ENCODE results near the gene MRTFA. TPM values are rescaled to one million over a fixed set of nuclear protein-coding genes. Genes with fewer than 3 reads are reported as not detected.
A peak's percentile ranks its signal among the peaks of the same experiment; 100 is the strongest.
"Not testable (repeated sequence)": the region's sequence is repeated elsewhere in the genome, so short reads cannot be mapped to it uniquely, and the experiment has no call there.

MRTFA gene
- polyA plus RNA-seq, 3 donors = 19.2 to 29.6 (median 25.9) TPM

GRCh38 chr22:40637183-40638150, 948 bp upstream of the MRTFA start:
- peak in 2 of 11 donors; percentile 36 to 55 for DNase-seq (ENCODE audit: extremely low read depth in 1 of 11, low read depth in 9 of 11, low spot score in 4 of 11)

GRCh38 chr22:40635940-40636379, 559 bp downstream of the MRTFA start:
- DNase-seq (ENCODE audit: extremely low read depth in 1 of 11, low read depth in 9 of 11, low spot score in 4 of 11) = no peak

GRCh38 chr22:40635043-40635939, 1.2 kb downstream of the MRTFA start:
- DNase-seq (ENCODE audit: extremely low read depth in 1 of 11, low read depth in 9 of 11, low spot score in 4 of 11) = no peak

- DNase-seq (ENCODE audit: extremely low read depth in 1 of 11, low read depth in 9 of 11, low spot score in 4 of 11) = no peak
These were observed 2.2 kb downstream of the MRTFA start for GRCh38 chr22:40634119-40634903.

GRCh38 chr22:40633036-40633435, 3.5 kb downstream of the MRTFA start:
- DNase-seq (ENCODE audit: extremely low read depth in 1 of 11, low read depth in 9 of 11, low spot score in 4 of 11) = no peak

GRCh38 chr22:40631925-40632324, 4.6 kb downstream of the MRTFA start:
- no peak for DNase-seq (ENCODE audit: extremely low read depth in 1 of 11, low read depth in 9 of 11, low spot score in 4 of 11)

- DNase-seq (ENCODE audit: extremely low read depth in 1 of 11, low read depth in 9 of 11, low spot score in 4 of 11) = no peak
These were observed 8.0 kb downstream of the MRTFA start for GRCh38 chr22:40628354-40629042.

GRCh38 chr22:40627612-40628011, 8.9 kb downstream of the MRTFA start:
- no peak for DNase-seq (ENCODE audit: extremely low read depth in 1 of 11, low read depth in 9 of 11, low spot score in 4 of 11)

GRCh38 chr22:40626851-40627250, 9.7 kb downstream of the MRTFA start:
- DNase-seq (ENCODE audit: extremely low read depth in 1 of 11, low read depth in 9 of 11, low spot score in 4 of 11) = no peak

- DNase-seq (ENCODE audit: extremely low read depth in 1 of 11, low read depth in 9 of 11, low spot score in 4 of 11) = not testable (repeated sequence)
These were observed 10.7 kb downstream of the MRTFA start for GRCh38 chr22:40625794-40626193.

- not testable (repeated sequence) for DNase-seq (ENCODE audit: extremely low read depth in 1 of 11, low read depth in 9 of 11, low spot score in 4 of 11)
These were observed 11.2 kb downstream of the MRTFA start for GRCh38 chr22:40625281-40625680.

GRCh38 chr22:40624770-40625169, 11.7 kb downstream of the MRTFA start:
- no peak for DNase-seq (ENCODE audit: extremely low read depth in 1 of 11, low read depth in 9 of 11, low spot score in 4 of 11)

- DNase-seq (ENCODE audit: extremely low read depth in 1 of 11, low read depth in 9 of 11, low spot score in 4 of 11) = no peak
These were observed 15.0 kb downstream of the MRTFA start for GRCh38 chr22:40621309-40622151.

- no peak for DNase-seq (ENCODE audit: extremely low read depth in 1 of 11, low read depth in 9 of 11, low spot score in 4 of 11)
These were observed 16.0 kb downstream of the MRTFA start for GRCh38 chr22:40620464-40621046.

- no peak for DNase-seq (ENCODE audit: extremely low read depth in 1 of 11, low read depth in 9 of 11, low spot score in 4 of 11)
These were observed 18.1 kb downstream of the MRTFA start for GRCh38 chr22:40618400-40618799.

GRCh38 chr22:40616578-40616977, 19.9 kb downstream of the MRTFA start:
- no peak for DNase-seq (ENCODE audit: extremely low read depth in 1 of 11, low read depth in 9 of 11, low spot score in 4 of 11)

GRCh38 chr22:40613067-40613466, 23.5 kb downstream of the MRTFA start:
- DNase-seq (ENCODE audit: extremely low read depth in 1 of 11, low read depth in 9 of 11, low spot score in 4 of 11) = no peak
